ENCODE results near the gene ARHGDIA.

ARHGDIA gene

DNA sequence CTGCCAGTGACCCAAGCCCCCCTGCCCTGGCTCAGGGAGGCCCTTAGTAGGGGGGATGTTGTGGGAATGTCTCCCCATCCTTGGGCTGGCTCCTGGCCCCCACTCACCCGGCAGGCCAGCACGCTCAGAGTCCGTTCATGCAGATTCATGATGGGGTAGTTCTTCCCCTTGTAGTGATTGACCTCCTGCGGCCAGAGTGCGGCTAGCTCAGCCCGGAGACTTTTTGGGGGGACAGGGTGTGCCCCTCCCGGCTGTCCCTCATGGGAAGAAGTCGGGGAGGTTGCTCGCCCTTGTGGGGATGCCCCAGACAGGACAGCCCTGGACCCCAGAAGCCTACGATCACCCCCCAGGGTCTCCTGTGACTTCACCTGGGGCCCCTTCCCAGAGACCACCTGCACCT, 34.9 kb upstream of the ARHGDIA start:
- DNase-seq, result no peak

DNA sequence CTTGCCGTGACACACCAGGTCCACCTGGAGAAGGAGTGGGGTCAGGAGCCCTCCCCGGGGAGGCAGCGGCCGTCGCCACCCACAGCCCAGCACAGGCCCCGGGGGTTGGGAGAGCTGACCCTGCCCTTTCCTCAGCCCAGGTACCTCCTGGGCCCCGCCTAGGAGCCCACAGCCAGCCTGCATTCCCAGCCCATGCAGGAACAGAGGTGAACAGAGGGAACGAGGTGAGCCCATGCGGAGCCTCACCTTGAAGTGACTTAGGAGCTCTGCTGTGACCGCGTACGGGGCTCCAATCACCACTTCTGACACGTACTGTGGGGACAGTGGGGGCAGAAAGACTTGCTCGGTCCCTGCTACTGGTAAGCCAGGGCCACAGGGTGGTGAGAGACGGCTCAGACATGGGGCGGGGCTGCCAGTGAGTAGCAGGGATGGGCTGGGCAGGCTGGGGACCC, 34.3 kb upstream of the ARHGDIA start:
- no peak for DNase-seq

DNA sequence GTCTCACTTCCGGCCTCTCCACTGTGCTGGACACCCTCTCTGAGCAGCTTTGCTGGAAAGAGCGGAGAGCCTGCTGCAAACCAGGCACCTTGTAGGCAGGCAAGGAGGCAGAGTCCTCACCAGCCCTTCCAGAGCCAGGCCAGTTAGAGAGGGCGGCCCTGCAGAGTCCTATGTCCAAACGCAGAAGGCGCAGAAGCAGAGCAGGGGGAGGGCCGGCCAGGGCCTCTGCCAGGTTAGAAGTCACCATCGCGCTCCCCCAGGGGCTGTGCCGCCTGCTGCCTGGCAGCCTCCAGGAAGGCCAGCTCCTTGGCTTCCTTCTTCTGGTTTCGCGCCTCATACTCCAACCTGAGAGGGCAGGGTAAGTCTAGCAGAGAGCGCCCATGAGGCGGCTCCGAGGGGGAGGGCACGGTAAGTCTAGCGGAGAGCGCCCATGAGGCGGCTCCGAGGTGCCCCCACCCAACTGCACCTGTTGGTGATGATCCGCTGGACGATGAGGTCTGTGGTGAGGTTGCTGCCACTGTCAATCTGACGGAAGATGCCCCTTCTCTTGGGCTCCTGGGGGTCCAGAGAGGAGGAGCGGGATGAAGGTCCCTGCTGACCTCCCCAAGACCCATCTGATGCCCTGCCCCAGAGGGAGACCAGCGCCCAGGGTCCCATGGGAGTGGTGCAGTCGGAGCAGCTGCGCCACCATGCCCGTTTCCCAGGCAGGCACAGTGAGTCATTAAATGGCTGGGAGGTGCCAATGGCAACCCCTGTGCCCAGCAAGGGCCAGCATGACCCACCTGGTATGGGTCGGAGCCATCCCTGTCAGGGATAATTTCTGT, 33.7 kb upstream of the ARHGDIA start:
- no peak for DNase-seq

DNA sequence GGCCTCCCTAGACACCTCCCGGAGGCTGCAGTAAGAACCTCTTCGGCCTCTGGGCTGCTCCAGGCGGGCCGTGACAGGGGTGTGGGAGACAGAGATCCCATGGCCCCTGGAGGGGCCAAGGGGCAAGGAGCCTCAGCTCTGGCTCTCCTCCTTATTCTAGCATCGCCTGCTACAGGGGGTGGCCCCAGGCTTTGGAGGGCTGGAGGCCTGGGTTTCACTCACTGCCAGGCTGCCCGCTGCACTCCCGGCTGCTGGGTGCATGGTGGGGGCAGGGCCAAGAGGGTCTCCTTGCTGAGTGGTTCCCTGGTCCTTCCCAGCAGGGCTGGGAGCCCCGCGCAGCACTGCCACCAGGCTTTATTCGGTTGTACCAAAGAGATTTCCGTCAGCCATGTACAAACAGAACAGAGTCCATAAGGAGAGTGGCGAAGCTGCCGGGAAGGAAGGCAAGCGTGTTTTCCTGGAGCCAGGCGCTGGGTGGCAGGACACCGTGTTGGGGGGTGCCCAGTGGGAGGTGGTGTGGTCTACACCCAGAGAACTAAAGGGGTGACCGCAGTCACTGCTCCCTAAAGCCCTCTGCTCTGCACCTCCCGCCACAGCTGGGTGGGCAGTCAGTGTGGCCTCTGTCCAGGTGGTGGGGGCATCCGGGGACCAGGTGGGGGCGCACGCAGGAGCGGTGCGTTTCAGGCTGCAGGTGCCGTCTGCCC, 32.9 kb upstream of the ARHGDIA start:
- no peak for DNase-seq

DNA sequence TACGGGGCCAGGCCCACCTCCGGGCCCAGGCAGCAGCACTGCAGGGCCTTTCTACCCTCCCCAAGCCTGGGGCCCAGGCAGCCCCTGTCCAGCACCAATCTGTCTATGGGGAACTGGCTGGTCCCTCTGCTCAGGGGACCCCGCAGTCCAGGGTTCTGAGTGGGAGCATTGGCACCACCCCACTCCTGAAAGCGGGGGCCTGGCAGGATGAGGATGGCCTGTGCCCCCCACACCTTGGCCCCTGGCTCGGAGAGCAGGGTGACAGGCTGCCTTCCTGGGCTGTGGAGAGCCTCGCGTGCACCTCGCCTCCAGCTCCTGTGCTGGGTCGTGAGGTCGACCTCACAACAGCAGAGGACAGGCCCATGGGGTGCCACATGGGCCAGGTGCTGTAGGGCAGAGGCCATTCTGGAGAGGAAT, 32.3 kb upstream of the ARHGDIA start:
- no peak for DNase-seq

DNA sequence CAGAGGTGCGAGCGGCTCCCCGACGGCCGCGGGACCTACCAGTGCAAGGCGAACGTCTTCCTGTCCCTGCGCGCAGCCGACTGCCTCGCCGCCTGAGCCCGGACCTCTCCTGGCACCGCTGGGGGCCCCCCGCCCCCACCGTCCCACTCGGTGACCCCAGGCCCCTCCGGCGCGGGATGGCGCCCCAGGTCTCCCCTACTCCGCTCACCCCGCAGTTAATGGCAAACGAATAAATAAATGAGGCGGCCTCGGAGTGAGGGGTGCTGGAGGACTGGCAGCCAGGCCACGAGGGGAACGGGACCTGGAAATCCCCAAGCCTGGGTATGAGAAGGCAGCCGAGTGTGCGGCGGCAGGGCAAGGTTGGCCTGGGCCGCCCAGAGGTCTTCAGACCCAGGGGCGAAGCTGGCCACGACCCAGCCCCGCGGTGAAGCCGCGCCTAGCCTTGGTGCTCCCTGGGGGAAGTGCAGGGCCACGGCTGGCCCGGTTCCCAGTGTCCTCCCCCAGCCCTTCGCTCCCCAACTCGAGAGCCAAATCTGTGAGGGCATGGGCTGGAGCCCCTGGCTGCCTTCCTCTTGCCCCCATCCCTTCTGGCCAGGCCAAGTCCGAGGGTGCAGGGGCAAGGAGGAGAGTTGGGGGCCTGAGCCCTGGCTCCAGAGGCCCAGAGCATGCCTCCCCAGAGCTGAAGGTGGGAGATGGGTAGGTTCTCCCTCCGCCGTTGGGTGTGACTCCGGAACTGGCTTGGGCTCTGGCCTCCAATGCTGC, 31.7 kb upstream of the ARHGDIA start:
- no peak for DNase-seq

DNA sequence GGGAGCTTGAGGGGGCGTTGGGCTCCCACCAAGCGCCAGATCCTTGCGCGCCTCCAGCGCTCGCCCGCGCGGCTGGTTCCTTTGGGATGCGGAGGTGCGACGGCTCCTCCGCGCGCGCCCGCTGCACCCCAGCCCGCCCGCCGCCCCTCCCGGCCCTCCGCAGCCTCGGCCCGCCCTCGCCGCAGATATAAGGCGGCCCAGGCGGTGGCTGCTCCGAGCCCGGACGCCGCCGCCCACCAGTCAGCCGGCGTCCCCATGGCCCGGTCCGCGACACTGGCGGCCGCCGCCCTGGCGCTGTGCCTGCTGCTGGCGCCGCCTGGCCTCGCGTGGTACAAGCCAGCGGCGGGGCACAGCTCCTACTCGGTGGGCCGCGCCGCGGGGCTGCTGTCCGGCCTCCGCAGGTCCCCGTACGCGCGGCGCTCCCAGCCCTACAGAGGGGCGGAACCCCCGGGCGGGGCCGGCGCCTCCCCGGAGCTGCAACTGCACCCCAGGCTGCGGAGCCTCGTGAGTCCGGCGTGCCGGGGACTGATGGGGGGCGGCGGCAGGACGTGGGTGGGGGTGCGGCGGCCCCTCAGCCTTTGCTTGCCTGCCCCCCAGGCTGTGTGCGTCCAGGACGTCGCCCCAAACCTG, 31.0 kb upstream of the ARHGDIA start, which contains the start of gene NPB:
TSS of gene NPB (plus strand) at position 216 of the 630 bp plus-strand sequence. CDS start at position 256, 40 bp downstream.
- no peak for DNase-seq

DNA sequence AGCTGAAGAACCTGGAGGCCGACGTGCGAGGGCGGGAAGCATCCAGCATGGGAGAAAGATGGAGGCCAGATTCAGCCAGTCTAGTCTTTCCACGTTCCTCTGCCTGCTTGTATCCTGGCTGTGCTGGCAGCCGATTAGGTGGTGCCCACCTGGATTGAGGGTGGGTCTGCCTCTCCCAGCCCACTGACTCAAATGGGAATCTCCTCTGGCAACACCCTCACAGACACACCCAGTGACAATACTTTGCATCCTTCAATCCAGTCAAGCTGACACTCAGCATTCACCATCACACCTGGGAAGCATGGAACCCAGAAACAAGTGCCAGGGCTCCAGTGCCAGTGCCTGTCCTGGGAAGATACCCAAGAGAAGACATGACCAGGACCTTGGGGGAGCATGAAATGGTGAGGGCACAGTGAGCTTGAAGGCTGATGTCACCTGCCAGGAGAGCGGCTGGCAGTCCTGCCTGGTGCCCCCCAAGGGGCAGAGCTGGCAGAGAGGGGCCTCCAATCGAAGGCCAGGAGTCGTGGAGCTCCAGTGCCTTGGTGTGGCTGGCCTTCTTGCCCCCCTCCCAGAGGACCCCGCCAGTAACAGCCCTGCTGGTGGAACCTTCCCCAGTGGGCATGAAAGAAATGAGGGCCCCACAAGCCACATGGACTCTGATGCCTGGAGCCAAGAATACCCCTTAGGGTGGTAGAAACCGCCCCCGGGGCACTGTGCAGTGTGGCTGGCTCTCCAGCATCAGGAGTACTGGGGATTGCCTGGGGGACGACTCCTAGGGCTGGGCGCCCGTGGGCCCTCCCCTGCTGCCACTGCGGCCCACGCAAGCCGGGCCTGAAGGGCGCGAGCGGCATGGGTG, 30.3 kb upstream of the ARHGDIA start:
- no peak for DNase-seq

DNA sequence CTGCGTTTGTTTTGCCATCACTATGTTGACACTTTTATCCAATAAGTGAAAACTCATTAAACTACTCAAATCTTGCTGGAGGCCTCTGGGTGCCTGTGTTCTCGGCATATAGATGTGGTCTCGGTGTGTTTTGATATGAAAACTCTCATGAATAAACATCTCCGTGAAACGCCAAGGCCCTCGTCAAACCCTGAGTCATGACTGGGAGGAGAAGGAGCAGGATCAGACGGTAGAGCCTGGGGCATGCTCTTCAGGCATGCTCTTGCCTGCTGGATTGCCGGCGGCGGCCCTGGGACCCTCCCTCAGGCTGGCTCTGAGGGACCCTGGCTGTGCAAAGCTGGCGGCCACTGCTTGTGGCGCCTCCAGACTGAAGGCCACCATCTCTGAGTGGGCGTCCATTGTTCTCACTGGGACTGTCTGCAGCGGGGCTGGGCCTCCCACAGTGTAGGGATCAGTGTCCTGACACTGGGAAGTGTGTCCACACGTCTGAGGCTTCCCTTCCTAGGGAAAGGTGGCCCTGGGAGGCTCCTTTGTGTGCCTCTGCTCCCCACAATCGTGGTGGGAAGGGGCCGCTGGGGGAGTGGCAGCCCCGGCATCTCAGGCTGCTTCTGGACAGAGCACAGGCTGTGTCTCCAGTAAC, 29.2 kb upstream of the ARHGDIA start:
- DNase-seq, result no peak

DNA sequence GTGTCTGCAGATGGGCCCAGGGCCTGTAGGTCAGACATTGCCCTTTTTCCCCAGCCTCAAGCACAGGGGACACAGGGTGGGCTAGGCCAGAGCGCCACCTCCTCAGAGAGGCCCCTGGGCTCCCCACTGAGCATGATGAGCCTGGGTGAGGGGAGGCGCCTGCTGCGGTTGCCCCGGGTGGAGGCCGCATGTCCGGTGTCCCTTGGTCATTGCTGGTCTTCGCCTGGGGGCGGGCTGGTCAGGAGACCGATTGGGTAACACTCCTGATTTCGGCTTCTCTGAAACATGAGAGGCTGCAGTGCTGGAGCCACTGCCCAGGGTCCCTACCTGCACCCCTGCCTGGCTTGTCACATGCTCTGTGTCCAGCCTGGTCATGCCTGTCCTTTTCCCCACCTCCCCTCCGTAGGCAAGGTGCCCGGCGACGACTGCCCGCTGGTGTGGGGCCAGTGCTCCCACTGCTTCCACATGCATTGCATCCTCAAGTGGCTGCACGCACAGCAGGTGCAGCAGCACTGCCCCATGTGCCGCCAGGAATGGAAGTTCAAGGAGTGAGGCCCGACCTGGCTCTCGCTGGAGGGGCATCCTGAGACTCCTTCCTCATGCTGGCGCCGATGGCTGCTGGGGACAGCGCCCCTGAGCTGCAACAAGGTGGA, 28.5 kb upstream of the ARHGDIA start:
- DNase-seq, result no peak

DNA sequence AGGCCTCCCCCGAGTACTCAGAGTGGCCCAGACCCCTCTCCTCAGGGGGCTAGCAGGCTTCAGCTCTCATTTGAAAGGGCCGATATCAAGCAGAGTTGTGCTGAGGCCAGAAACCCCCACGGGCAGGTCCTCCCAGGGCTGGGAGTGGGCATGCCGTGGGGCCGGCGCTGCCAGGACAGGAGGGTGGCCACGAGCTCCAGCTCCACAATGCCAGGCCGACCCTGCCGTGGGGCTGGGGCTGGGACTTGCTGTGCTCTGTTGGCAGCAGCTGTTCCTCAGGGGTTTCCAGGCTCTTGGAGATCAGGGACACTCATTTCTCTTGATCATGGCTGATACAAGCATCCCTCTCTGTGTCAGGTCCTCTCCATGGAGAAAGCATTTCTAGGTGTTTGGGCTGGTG, 27.7 kb upstream of the ARHGDIA start:
- no peak for DNase-seq

DNA sequence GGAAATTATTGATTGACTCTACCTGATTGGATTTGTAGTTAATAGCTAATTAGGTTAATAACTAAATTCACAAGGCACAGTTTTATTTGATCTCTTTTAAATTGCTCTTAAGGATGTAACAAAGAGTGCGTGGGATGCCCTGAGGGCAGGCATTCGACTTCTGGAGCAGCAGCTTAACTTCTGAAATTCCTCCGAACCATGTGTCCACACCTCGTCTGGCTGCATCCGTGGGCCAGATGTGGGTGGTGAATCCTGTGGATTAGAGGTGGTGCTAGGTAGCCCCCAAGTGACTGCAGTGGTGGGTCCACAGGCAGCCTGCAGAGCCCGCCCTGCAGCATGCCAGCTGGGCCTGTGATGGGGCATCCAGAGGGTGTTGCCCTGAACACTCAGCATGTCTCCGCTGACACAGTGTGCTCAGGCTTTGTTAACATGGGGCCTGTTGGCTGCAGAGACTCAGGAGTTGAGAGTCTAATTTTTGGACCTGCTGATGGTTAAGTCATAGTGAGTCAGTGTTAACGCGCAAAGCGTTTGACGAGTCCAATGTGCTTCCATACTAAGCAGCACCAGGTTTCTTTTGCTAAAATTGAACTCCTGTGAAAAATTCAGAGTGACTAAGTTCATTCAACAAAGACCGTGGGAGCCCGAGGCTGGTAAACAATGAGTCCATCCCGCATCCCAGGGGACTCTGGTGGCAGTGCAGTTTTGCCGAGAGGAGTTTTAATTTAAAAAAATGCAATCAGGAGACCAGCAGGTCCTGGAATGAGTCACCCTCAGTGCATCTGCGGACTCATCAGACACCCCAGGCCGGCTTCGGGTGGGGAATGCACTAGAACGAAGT, 27.1 kb upstream of the ARHGDIA start:
- DNase-seq, result no peak

DNA sequence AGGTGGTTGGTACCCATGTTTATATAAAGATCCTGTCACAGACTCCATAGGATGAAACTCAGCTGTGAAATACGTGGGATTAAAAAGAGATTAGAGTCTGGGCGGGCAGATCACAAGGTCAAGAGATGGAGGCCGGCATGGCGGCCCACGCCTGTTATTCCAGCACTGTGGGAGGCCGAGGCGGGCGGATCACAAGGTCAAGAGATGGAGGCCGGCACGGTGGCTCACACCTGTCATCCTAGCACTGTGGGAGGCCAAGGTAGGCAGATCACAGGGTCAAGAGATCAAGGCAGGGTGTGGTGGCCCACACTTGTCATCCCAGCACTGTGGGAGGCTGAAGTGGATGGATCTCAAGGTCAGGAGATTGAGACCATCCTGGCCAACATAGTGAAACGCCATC, 24.3 kb upstream of the ARHGDIA start:
- DNase-seq, result no peak

DNA sequence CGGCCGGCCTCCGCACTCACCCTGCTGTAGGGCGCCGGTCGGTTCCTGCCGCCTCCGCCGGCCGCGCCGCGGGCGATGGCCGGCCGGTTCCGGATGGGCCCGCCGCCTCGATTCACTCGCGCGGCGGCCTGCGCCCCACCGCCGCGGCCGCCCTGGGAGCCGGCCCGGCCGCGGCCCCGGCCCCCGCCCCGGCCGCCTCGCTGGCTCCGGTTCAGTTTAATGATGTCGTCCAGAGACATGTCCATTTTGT, 20.1 kb upstream of the ARHGDIA start:
- DNase-seq, result no peak

DNA sequence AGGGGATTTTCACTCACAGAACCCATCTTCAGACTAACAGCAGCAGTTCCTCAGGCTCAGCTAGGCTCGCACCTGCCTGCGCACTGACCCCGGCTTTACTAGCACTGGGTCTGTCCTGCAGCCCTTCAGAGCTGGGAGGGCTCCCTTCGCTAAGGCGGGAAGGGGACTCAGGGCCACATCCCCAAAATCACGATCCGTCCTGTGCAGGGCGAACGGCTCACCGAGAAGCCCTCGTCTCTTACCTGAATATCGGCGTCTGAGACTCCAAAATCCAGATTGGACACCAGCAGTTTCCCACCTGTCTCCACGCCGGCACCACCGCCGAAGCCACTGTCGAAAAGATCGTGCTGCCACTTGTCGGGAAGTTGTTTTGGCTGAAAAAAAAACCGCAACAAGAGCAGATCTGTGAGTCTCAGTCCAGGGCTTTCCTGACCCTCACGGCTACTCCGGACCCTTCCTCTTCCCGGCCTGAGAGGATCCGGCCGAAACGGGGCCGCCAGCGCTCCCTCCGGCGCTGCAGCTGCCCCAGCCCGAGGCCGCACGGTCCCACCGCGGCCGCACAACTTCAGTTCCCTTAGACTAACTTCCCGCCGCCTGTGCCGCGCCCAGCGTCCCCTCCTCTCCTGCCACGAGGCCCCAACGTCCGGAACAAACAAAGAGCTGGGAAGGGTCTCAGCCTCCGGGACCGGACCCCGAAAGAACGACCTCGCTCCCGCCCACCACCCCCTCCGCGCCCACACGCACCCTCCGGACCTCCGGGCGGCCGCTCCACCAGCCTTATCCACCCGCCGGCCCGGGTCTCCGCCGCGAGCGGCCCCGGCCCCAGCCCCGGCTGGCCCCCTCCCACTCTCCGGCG, 19.5 kb upstream of the ARHGDIA start:
- no peak for DNase-seq

DNA sequence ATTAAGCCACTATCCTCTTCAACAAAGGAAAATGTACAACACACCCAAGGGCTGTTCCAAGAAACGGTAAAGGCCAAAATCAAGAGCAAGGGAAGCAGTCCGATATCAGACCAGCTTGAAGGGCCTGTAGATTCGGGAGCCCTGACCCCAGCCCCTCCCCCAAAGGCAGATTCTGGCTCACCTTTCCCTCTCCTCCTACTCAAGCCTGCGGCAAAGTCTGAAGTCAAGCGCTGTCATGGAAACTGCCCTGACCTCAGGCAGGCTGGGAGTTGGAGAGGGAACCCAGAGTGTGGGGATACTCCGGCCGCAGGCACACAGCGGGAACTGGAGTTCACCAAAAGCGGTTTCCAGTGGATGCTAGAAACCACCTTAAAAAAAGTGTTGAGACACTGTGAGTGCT, 18.5 kb upstream of the ARHGDIA start:
- no peak for DNase-seq

DNA sequence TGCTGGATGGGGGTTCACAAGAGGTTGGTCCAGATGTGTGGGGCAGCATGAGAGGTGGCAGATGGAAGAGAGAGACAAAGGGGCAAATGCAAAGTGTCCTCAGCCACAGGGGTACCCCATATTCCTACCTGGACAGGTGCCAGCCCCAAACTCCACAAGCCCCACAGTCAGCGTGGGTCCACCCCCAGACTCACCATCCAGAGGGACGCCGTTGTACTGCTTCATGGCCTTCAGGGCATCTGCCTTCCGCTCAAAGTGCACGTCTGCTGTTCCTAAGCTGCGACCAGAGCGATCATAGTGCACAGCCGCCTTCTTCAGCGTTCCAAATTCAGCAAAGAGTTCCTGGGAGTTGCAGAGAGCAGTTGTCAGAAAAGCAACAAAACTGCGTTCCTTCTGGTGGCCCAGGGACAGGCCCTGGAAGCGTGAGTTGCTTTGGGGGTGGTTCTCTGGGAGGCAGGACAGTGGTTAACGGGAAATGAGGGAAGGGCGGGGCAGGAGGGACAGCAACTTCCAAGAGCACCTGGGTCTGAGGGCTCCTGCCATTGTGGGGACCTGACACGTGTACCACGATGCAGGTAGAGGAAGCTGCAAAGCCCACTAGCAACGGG, 18.0 kb upstream of the ARHGDIA start:
- DNase-seq, result no peak

DNA sequence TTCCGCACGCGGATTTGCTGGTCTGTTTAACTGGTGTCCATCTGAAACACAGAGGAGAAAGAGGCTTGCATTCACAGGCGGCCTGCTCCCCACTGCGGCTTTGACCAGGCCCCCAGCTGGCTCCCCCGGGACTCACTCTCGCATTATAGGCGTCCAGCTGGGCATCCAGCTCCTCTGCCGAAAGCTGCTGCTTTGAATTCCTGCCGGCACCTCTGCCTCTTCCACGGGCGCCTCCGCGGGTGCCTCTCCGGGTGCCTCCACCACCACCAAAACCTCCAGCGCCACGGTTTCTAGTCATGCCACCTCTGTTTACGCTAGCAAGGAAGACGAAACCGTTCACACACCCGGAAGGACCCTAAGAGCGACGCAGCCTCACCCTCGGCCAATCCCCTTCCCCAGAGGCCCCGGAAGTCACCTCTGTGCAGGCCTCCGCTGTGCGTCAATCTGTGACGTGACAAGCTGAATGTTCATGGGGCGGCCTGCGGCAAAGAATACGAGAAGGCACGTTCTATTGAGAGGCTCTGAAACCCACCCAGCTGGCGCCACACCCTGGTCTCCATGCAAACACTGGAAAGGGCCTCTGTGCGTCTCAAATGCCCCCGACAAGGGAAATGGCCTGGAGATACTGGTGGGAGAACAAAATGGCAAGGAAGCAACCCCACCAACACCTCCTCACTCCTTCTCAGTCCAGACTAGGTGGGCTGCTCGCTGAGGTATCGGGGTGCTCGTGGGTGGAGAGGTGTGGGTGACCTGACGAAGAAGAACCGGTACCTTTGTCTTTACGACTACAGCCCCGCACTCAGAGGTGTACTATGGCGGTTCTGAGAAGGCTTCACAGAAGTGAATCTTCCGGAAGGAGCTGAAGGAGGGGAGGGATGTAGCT, 17.2 kb upstream of the ARHGDIA start:
- no peak for DNase-seq

Measured in KG1 (cell line).